Measurements from ENCODE around the gene CACNA1E. TPM values are rescaled to one million over a fixed set of nuclear protein-coding genes. Genes with fewer than 3 reads are reported as not detected.

Gene CACNA1E
- total and polyA plus RNA-seq, 2 of the 13 experiments (the other 11 are each of a cell fraction or from before 2014, with no cell fraction given), result not detected

- in situ Hi-C loops (cut with HindIII; ENCODE audit: extremely low pct_ligation_motif_present, low pct_unique_long_range_greater_than_20kb) (no loop called here), intact Hi-C loops (cut with micrococcal nuclease; ENCODE audit: unreplicated experiment) (no loop called here)
- H3K4me3 ChIP-seq (replicated peaks in 1 of 3; ENCODE audit: insufficient read depth in 1 of 3, low read depth in 2 of 3, low read length in 3 of 3), result no peak overlapping the region
- WGBS (ENCODE audit: low lambda C conversion rate), result 0% methylated on average over 3 of the region's 3 CpGs
- no TSS peak for BruUV-seq (replicated peaks)
- H4K20me1 ChIP-seq (ENCODE audit: insufficient read depth, low read length), result no peaks in the 10 kb centered on the region
- no peak for FAIRE-seq
- ChIA-PET CTCF (ENCODE audit: low intra/inter-chr PET ratio, low total read pairs) (no interaction called here), POLR2A (no interaction called here)
- H3K79me2 ChIP-seq (ENCODE audit: insufficient read depth, low read length), result no peaks in the 10 kb centered on the region
- no peak overlapping the region for H2AFZ ChIP-seq (ENCODE audit: low read length)
- no peaks in the 10 kb centered on the region for H3K36me3 ChIP-seq (replicated peaks in 1 of 2; ENCODE audit: control insufficient read depth in 1 of 2, insufficient read depth in 2 of 2, low read length in 2 of 2)
- H3K9me3 ChIP-seq (ENCODE audit: low read length), result no peaks in the 10 kb centered on the region
- no peak for ATAC-seq
- TF ChIP-seq, protein P1, sequence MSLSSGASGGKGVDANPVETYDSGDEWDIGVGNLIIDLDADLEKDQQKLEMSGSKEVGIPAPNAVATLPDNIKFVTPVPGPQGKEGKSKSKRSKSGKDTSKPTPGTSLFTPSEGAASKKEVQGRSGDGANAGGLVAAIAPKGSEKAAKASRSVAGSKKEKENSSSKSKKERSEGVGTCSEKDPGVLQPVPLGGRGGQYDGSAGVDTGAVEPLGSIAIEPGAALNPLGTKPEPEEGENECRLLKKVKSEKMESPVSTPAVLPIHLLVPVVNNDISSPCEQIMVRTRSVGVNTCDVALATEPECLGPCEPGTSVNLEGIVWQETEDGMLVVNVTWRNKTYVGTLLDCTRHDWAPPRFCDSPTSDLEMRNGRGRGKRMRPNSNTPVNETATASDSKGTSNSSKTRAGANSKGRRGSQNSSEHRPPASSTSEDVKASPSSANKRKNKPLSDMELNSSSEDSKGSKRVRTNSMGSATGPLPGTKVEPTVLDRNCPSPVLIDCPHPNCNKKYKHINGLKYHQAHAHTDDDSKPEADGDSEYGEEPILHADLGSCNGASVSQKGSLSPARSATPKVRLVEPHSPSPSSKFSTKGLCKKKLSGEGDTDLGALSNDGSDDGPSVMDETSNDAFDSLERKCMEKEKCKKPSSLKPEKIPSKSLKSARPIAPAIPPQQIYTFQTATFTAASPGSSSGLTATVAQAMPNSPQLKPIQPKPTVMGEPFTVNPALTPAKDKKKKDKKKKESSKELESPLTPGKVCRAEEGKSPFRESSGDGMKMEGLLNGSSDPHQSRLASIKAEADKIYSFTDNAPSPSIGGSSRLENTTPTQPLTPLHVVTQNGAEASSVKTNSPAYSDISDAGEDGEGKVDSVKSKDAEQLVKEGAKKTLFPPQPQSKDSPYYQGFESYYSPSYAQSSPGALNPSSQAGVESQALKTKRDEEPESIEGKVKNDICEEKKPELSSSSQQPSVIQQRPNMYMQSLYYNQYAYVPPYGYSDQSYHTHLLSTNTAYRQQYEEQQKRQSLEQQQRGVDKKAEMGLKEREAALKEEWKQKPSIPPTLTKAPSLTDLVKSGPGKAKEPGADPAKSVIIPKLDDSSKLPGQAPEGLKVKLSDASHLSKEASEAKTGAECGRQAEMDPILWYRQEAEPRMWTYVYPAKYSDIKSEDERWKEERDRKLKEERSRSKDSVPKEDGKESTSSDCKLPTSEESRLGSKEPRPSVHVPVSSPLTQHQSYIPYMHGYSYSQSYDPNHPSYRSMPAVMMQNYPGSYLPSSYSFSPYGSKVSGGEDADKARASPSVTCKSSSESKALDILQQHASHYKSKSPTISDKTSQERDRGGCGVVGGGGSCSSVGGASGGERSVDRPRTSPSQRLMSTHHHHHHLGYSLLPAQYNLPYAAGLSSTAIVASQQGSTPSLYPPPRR (CRISPR knock-in tag; IDR thresholded peaks at IDR 0.05; ENCODE audit: borderline replicate concordance), result no peak
- no peak for TF ChIP-seq IKZF4 (CRISPR knock-in tag; IDR thresholded peaks at IDR 0.05; ENCODE audit: borderline replicate concordance, low read depth, not compliant biosample characterization)
- TF ChIP-seq, protein P2, sequence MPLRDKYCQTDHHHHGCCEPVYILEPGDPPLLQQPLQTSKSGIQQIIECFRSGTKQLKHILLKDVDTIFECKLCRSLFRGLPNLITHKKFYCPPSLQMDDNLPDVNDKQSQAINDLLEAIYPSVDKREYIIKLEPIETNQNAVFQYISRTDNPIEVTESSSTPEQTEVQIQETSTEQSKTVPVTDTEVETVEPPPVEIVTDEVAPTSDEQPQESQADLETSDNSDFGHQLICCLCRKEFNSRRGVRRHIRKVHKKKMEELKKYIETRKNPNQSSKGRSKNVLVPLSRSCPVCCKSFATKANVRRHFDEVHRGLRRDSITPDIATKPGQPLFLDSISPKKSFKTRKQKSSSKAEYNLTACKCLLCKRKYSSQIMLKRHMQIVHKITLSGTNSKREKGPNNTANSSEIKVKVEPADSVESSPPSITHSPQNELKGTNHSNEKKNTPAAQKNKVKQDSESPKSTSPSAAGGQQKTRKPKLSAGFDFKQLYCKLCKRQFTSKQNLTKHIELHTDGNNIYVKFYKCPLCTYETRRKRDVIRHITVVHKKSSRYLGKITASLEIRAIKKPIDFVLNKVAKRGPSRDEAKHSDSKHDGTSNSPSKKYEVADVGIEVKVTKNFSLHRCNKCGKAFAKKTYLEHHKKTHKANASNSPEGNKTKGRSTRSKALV (CRISPR knock-in tag; IDR thresholded peaks at IDR 0.05), result no peak
- no peak for TF ChIP-seq JDP2 (CRISPR knock-in tag; IDR thresholded peaks at IDR 0.05; ENCODE audit: borderline replicate concordance)
- TF ChIP-seq ZNF501 (CRISPR knock-in tag; IDR thresholded peaks at IDR 0.05), result no peak
- H3K9ac ChIP-seq (ENCODE audit: insufficient read depth, low read depth, low read length), result no peak overlapping the region
- no peaks in the 10 kb centered on the region for H3K4me1 ChIP-seq (ENCODE audit: insufficient read depth, low read length)
- H3K27ac ChIP-seq (ENCODE audit: extremely low read length, insufficient read depth, low read length), result no peak overlapping the region
- no peak overlapping the region for H3K4me2 ChIP-seq (ENCODE audit: low read depth, low read length)
- no peaks in the 10 kb centered on the region for H3K27me3 ChIP-seq (ENCODE audit: control insufficient read depth in 1 of 2, insufficient read depth in 2 of 2, low read length in 2 of 2)
- DNase-seq (ENCODE audit: low spot score), result no peak
Observed at GRCh38 chr1:181768211-181768929, 285.1 kb downstream of the CACNA1E start.

Data from HepG2 (cell line).